HG03521 (cell line): ENCODE data around the gene GYG1.

Experiments used
- ATAC-seq: cut with Tn5 transposase; IDR thresholded peaks from one replicate; pipeline ENCODE4 v1.9.1; 2021; ENCODE audit warnings: mild to moderate bottlenecking, moderate library complexity; ENCODE audit not compliant: unreplicated experiment

GYG1 gene

DNA sequence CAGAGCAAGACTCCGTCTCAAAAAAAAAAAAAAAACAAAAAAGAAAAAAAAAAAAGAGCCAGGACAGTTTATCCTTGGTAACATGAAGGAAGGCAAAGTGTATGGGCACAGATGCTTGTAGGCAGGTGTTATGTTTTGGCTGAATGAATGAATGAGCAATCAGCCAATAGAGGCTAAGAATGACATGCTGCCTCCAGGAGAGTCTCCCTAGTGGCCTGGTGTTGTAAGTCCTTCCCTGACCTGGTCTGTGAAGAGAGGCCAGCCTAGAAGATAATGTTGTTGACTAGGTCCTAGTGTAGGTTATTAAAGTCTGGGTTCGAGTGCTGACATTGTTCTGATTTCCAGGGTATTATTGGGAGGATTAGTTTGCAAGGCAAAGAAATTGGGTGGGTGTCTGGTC is 24.9 kb downstream of the GYG1 start:
- no peak for ATAC-seq

GRCh38 chr3:149016669-149017541 is 25.6 kb downstream of the GYG1 start:
- no peak for ATAC-seq

GRCh38 chr3:149018247-149018646 is 26.9 kb downstream of the GYG1 start:
- ATAC-seq = no peak

DNA sequence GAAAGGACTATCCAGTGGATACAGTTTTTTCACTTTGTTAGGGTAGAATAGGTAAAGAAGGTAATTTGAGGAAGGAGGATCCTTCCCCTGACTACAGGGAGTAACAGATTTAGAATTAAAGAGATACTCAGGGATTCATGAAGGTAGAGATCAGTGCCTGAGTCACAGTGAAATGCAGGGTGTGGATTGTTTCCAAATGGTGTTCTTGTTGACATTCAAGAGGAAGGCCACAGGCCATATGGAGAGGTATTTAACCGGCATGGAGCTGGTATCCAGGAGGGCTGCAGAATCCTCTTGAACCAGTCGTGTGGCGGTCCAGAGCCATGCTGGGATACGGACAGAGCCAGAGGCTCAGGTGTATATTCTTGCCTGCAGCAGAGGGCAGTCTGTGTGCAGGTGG is 28.2 kb downstream of the GYG1 start:
- no peak for ATAC-seq

DNA sequence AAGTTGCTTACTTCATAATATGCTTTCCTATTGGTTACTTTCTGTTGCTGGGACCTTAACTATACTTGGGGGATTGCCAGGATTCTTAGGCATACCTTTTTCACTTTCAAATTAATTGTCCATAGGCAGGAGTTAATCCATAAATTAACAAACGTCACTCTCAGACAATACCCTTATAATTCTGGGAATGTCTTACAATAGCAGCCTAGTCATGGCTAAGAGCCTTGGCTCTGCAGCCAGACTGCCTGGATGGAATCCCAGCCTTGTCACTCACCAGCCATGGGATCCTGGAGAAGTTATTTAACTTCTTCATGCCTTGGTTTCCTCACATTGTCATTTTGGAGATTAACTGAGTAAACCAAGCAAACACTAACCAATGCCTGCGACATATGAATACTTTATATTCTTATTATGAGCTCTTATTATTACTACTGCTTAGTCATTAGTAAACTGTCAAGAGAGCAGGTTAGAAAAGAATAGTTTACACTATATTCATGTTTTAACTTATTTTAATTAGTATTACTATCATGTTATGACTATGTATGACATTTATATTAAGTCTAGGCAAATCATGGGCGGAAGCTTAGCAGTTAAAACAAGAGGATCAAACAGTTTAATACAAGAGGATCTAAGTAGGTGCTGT is 29.0 kb downstream of the GYG1 start:
- ATAC-seq = no peak

- no peak for ATAC-seq
Measured at GRCh38 chr3:149020839-149021252, 29.5 kb downstream of the GYG1 start.

- no peak for ATAC-seq
Measured at GRCh38 chr3:149021830-149022229, 30.5 kb downstream of the GYG1 start.

- no peak for ATAC-seq
Measured at GRCh38 chr3:149023951-149024350, 32.6 kb downstream of the GYG1 start.

DNA sequence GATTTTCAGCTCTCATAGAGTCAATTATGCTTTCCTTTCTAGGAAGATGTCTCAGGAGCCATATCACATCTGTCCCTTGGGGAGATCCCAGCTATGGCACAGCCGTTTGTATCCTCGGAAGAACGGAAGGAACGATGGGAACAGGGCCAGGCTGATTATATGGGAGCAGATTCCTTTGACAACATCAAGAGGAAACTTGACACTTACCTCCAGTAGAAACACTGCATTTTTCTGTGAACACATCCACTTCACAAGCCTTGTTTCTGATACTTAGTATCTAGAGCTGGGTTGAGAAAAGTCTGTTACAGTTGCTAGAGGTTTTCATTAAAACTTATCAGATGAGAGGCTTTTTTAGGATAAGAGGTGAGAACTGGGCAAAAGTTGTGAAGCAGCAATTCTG is 35.4 kb downstream of the GYG1 start:
- no peak for ATAC-seq

GRCh38 chr3:149031096-149031495 is 39.8 kb downstream of the GYG1 start:
- no peak for ATAC-seq

DNA sequence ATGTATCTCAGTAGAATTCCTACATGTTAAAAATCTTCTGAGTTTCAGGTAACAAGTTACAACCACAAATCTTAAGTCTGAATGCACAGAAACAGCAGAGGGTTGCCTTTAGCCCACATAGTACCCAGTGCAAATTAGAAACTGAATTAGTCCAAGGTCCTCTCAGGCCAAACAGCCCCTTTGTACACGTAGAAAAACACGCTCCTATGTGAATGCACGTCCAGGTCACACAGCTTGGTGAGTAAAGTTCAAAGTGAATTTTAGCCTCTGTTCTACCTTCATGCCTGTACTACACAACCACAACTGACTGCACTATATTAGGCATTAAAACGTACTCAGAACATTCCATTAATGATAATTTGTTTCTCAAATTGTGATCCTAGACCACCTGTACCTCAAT is 46.3 kb downstream of the GYG1 start:
- no peak for ATAC-seq

- ATAC-seq = no peak
Measured at GRCh38 chr3:149038322-149038721, 47.0 kb downstream of the GYG1 start.

DNA sequence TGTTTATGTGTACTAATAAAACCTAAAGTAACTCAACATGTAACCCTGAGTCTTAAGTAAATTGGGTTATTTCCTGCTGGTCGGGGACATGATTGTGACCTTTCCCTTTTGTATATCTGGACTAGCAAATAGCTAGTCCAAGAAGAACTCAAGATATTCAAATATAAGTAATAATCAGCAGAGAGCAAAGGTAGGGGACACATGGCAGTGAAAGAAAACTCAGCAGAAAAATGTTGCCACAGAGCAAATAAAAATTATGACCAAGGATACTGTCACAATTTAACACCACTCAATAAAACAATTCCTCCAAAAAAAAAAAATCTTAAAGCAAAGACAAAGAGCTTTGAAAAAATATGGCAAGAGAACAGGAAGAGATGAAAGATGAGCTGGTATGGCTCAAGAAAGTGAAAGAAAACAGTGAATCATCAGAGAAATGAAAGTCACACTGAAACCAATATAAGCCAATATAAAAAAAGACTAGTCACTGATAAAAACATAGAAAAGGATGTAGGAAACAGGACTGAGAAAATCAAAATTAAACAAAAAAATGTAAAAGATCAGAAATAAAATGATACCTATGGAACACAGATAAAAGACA is 51.5 kb downstream of the GYG1 start:
- ATAC-seq = peak; percentile 87

- ATAC-seq = no peak
Measured at GRCh38 chr3:149044339-149045083, 53.2 kb downstream of the GYG1 start.

- no peak for ATAC-seq
Measured at GRCh38 chr3:149055575-149055974, 64.2 kb downstream of the GYG1 start.

- no peak for ATAC-seq
Measured at GRCh38 chr3:149058198-149058597, 66.9 kb downstream of the GYG1 start.

- ATAC-seq = peak; percentile 58
Measured at GRCh38 chr3:149058602-149059001, 67.3 kb downstream of the GYG1 start.

GRCh38 chr3:149061776-149062175 is 70.4 kb downstream of the GYG1 start:
- no peak for ATAC-seq

- ATAC-seq = no peak
Measured at GRCh38 chr3:149067883-149068282, 76.5 kb downstream of the GYG1 start.
